HG02588 (cell line): ENCODE results near the gene GOLGA5.
A peak's percentile ranks its signal among the peaks of the same experiment; 100 is the strongest.
"Not testable (repeated sequence)": the region's sequence is repeated elsewhere in the genome, so short reads cannot be mapped to it uniquely, and the experiment has no call there.

Experiments used
- ATAC-seq: cut with Tn5 transposase; IDR thresholded peaks from one replicate; pipeline ENCODE4 v1.9.1; 2021; ENCODE audit warnings: mild to moderate bottlenecking, moderate library complexity; ENCODE audit not compliant: unreplicated experiment

The GOLGA5 gene

DNA sequence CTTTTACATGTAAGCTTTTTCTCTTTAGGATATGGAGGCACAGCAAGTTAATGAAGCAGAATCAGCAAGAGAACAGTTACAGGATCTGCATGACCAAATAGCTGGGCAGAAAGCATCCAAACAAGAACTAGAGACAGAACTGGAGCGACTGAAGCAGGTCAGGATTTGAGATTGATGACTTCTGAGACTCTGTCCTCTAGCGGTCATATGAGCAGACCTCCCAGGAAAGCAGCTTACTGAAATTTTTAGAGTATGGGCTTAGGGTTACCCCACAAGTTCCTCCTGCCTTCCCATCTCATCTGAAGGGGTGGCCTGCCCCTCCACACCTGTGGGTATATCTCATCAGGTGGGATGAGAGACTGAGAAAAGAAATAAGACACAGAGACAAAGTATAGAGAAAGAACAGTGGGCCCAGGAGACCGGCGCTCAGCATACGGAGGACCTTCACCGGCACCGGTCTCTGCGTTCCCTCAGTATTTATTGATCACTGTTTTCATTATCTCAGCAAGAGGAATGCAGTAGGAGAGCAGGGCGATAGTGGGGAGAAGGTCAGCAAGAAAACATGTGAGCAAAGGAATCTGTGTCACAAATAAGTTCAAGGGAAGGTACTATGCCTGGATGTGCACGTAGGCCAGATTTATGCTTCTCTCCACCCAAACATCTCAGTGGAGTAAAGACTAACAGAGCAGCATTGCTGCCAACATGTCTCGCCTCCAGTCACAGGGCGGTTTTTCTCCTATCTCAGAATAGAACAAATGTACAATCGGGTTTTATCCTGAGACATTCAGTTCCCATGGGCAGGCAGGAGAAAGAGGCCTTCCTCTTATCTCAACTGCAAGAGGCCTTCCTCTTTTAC is 25.8 kb downstream of the GOLGA5 start:
- ATAC-seq: not testable (repeated sequence)

GRCh38 chr14:92820536-92820840 is 26.4 kb downstream of the GOLGA5 start:
- not testable (repeated sequence) for ATAC-seq

- no peak for ATAC-seq
Measured at GRCh38 chr14:92830902-92831301, 36.8 kb downstream of the GOLGA5 start.

DNA sequence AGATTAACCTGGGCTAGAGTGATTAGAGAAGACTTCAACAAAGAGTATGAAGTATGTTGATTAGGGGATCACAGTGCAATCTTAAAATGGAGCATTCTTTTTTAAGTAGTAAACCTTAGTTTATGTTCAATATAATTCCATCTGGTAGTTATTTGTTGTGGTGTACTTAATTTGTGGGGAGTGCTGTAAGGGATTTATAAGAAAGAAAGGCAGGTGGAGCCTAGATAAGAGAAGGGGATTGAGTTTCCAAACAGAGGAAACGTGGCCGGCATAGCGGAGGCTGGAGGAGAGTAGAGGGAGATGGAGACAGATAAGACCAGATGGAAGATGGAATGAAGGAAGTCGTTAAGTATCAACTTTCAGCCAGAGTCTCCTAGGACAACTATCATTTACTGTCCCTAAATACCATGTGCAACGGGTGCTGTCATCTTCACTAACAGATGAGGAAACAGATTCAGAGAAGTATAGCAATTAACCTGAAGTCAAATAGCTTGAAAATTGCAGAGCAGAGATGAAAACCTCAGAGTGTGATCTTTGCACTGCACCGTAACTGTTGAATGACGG is 38.1 kb downstream of the GOLGA5 start:
- no peak for ATAC-seq

DNA sequence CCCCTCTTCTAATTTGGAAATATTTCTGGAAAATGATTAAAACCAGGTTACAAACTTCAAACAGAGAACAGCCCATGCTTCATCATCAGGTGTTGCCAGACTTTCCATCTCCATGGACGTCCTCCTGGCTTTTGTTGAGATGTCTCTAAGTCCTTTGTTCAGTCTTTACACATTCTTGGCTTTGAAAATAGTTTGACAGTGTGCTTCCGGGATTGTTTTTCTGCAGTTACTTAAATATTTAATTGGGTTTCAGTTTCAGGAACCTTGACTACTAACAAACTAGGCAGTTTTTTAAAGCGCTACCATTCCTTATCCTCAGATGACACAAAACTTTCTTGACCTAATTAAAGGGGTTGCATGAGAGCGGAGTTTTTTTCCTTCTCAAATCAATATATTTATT is 47.8 kb downstream of the GOLGA5 start:
- no peak for ATAC-seq

DNA sequence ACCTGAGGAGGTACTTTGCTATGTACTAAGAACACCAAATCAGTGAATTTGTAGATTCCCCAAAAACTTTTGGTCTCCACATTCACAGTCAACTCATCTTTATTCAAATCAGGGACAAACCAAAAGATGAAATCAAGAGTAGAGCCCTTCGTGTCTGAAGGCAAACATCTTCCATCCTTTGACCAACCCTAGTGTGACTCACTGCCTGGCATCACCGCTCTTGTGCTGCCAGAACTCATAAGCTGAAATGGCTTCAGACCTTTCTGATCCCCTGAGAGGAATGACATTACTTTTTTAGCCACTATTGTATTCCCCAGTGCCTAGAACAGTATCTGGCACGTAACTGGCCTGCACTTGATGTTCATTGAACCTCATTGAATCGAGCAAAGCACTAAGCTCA is 50.1 kb downstream of the GOLGA5 start:
- peak; percentile 48 for ATAC-seq

DNA sequence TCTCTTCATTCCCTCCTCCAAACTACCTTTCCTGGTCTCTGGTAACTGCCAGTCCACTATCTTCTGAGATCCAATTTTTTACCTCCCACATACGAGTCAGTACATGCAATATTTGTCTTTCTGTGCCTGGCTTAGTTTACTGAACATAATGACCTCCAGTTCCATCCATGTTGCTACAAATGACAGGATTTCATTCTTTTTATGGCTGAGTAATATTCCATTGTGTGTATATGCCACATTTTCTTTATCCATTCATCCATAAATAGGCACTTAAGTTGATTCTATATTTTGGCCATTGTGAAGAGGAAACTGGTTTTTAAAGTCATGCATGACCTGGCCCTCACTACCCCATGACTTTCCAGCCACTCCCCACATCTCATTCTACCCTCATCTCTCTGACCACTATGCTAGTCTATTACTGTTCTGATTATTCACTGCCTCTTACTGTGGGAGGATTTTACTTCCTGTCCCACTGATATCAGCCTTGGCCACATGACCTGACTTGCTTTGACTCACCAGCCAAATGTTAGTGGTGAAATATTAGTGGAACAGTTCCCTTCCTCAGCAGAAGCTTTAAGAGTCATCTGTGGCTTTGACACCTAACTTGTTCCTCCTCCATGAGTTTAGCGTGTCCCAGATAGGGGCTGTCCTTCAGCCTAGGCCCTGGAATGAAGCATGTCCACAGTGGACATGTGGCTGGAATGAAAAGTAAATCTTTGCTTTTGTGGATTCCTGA is 52.2 kb downstream of the GOLGA5 start:
- peak; percentile 77 for ATAC-seq

DNA sequence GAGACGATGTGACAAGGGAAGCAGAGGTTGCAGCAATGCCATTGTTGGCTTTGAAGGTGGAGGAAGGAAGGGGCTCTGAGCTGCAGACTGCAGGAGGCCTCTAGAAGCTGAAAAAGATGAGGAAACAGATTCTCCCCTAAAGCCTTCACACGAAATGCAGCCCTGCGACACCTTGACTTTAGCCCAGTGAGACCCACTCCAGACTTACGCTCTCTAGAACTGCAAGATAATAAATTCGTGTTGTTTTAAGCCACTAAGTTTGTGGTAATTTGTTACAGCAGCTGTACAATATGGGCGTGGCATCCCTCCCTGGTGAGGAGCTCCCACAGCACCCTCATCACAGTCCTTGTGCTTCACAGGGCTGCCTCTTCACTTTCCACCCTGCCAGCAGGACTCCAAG is 53.2 kb downstream of the GOLGA5 start:
- ATAC-seq: no peak

GRCh38 chr14:92847749-92848148 is 53.6 kb downstream of the GOLGA5 start:
- ATAC-seq: no peak

DNA sequence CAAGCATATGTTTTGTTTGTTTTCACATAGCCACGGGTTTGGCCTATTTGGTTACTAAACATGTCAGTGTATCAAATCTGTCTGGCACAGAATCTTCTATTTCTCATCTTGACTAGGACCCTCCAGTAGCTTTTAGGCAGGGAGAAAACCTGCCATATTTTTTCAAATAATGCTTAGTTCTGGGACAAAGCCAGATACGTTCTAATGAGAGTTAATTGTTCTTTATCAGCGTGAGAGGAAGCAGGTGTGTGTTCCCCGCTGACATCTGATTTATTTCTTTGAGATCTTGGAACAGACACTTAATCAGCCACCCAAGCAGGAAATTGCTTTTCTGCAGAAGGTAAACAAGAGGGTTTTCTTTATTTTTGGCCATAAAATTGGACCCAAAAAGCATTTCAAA is 54.8 kb downstream of the GOLGA5 start:
- ATAC-seq: no peak

GRCh38 chr14:92850492-92850891 is 56.4 kb downstream of the GOLGA5 start:
- ATAC-seq: no peak

- ATAC-seq: not testable (repeated sequence)
Measured at GRCh38 chr14:92853136-92853535, 59.0 kb downstream of the GOLGA5 start.

DNA sequence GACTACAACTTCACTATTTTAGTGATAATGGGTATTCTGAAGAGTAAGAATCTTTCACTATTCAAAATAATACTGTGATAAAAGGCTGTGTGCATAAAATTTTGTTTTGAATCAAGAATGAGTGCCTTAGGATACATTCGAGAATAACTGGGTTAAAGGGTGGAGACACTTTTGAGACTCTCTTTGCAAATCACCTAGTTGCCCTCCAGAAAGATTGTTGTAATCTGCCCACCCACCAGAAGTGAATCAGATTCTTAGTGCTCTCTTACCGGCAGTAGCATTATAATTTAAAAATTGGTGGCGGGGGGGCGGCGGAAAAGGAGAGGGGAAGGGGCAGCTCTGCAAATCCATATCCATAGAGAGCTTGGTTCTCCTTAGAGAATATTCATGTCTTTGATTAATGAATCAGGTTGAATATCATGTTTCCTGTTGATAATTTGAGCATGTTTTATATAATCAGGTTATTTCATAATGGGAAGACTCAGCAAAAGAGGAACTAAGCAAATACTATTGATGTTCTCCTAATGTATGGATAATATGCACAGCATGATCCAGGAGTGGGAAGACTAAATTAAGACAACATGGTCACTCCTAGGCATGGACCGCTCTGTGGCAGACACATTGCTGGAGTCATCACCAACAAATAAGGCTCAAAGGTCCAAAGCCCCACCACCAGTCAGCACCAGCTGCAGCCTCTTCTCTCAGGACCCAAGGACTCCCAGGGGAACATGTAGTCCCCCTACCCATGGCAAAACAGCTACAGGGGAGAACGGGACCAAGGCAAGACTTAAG is 66.1 kb downstream of the GOLGA5 start:
- ATAC-seq: no peak

DNA sequence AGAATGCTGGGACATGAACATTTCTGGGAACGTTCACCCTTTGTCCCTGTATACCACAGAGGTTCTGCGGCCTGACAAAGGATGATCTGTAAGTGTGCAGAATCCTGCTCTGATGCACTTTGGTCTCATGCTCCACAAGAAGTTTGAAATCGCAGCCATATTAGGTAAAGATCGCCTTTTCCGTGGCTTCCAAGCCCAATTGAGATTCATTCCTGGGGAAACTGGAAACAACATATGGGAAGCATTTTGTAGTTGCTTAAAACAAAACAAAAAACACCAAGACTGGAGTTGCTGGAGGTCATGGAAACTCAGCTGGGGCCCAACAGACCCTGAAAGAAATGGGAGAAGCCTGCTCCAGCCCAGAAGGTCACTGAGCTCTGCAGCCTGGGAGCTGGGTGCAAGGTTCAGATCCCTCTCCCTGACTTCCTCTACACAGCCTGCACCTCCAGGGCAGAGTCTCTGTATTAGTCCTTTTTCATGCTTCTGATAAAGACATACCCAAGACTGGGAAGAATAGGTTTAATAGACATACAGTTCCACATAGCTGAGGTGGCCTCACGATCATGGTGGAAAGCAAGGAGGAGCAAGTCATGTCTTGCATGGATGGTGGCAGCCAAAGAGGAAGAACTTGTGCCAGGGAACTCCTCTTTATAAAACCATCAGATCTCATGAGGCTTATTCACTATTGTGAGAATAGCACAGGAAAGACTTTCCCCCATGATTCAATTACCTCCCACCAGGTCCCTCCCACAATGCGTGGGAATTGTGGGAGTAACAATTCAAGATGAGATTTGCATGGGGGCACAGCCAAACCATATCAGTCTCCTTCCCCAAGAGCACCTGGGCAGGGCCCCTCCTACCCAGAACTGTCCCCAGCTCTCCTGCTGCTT is 68.0 kb downstream of the GOLGA5 start:
- ATAC-seq: no peak

GRCh38 chr14:92863286-92864080 is 69.4 kb downstream of the GOLGA5 start:
- no peak for ATAC-seq

GRCh38 chr14:92865674-92866073 is 71.6 kb downstream of the GOLGA5 start:
- no peak for ATAC-seq

- no peak for ATAC-seq
Measured at GRCh38 chr14:92866181-92866752, 72.2 kb downstream of the GOLGA5 start.

GRCh38 chr14:92866901-92867865 is 73.1 kb downstream of the GOLGA5 start:
- no peak for ATAC-seq
